ENCODE results near the gene CEP192.

CEP192 gene

GRCh38 chr18:13051159-13051558, 60.0 kb downstream of the CEP192 start:
- no peak overlapping the region for H3K4me2 ChIP-seq (ENCODE audit: low read length)
- peaks cover 11% of the 10 kb centered on the region for H3K79me2 ChIP-seq (ENCODE audit: low read length)
- no peak overlapping the region for H2AFZ ChIP-seq (ENCODE audit: low read depth, low read length)
- no peak overlapping the region for H3K4me3 ChIP-seq (ENCODE audit: low read length)
- no peaks in the 10 kb centered on the region for H3K27me3 ChIP-seq (ENCODE audit: low read depth, low read length)
- TF ChIP-seq EZH2phosphoT487 (IDR thresholded peaks at IDR 0.05; ENCODE audit: low read depth) (no peak), CTCF (IDR thresholded peaks at IDR 0.05; ENCODE audit: low read depth, low read length) (no peak)
- H3K9me3 ChIP-seq (ENCODE audit: insufficient read depth, low read length) = no peaks in the 10 kb centered on the region
- H3K9ac ChIP-seq (ENCODE audit: low read length) = no peak overlapping the region
- H3K36me3 ChIP-seq (replicated peaks; ENCODE audit: low read depth, low read length) = peaks cover 77% of the 10 kb centered on the region
- 0 out of 2 replicates have a peak, but pooled peaks cover 4% of the 10 kb centered on the region for H4K20me1 ChIP-seq (ENCODE audit: insufficient read depth, low read length)
- H3K4me1 ChIP-seq (ENCODE audit: low read length) = peaks cover 13% of the 10 kb centered on the region
- H3K27ac ChIP-seq (ENCODE audit: low read length) = no peak overlapping the region

GRCh38 chr18:13051950-13052349, 60.8 kb downstream of the CEP192 start:
- 0 out of 2 replicates have a peak, but pooled peaks cover 4% of the 10 kb centered on the region for H4K20me1 ChIP-seq (ENCODE audit: insufficient read depth, low read length)
- peaks cover 13% of the 10 kb centered on the region for H3K4me1 ChIP-seq (ENCODE audit: low read length)
- no peaks in the 10 kb centered on the region for H3K27me3 ChIP-seq (ENCODE audit: low read depth, low read length)
- H3K4me2 ChIP-seq (ENCODE audit: low read length) = peak overlapping the region; percentile 56
- no peak overlapping the region for H2AFZ ChIP-seq (ENCODE audit: low read depth, low read length)
- peak overlapping the region; percentile 63 for H3K27ac ChIP-seq (ENCODE audit: low read length)
- H3K4me3 ChIP-seq (ENCODE audit: low read length) = no peak overlapping the region; the same call in 1 of the 2 replicates
- peaks cover 80% of the 10 kb centered on the region for H3K36me3 ChIP-seq (replicated peaks; ENCODE audit: low read depth, low read length)
- no peaks in the 10 kb centered on the region for H3K9me3 ChIP-seq (ENCODE audit: insufficient read depth, low read length)
- TF ChIP-seq CTCF (IDR thresholded peaks at IDR 0.05; ENCODE audit: low read depth, low read length) (no peak), EZH2phosphoT487 (IDR thresholded peaks at IDR 0.05; ENCODE audit: low read depth) (no peak)
- H3K79me2 ChIP-seq (ENCODE audit: low read length) = peaks cover 11% of the 10 kb centered on the region
- H3K9ac ChIP-seq (ENCODE audit: low read length) = peak overlapping the region; percentile 9; the same call in 1 of the 2 replicates

GRCh38 chr18:13054336-13054735, 63.2 kb downstream of the CEP192 start:
- Histone ChIP-seq H3K27ac (ENCODE audit: low read length) (no peak overlapping the region), H3K4me1 (ENCODE audit: low read length) (peaks cover 13% of the 10 kb centered on the region), H3K4me2 (ENCODE audit: low read length) (no peak overlapping the region), H3K79me2 (ENCODE audit: low read length) (peaks cover 10% of the 10 kb centered on the region; the same call in 1 of the 2 replicates), H4K20me1 (ENCODE audit: insufficient read depth, low read length) (no peaks in the 10 kb centered on the region), H3K27me3 (ENCODE audit: low read depth, low read length) (no peaks in the 10 kb centered on the region), H3K4me3 (ENCODE audit: low read length) (no peak overlapping the region), H2AFZ (ENCODE audit: low read depth, low read length) (no peak overlapping the region), H3K36me3 (replicated peaks; ENCODE audit: low read depth, low read length) (peaks cover 64% of the 10 kb centered on the region), H3K9me3 (ENCODE audit: insufficient read depth, low read length) (no peaks in the 10 kb centered on the region), H3K9ac (ENCODE audit: low read length) (no peak overlapping the region)
- TF ChIP-seq EZH2phosphoT487 (IDR thresholded peaks at IDR 0.05; ENCODE audit: low read depth) (no peak), CTCF (IDR thresholded peaks at IDR 0.05; ENCODE audit: low read depth, low read length) (no peak)

GRCh38 chr18:13061630-13062189, 70.5 kb downstream of the CEP192 start:
- Histone ChIP-seq H4K20me1 (ENCODE audit: insufficient read depth, low read length) (peaks cover 4% of the 10 kb centered on the region), H3K4me1 (ENCODE audit: low read length) (no peaks in the 10 kb centered on the region), H3K79me2 (ENCODE audit: low read length) (peaks cover 42% of the 10 kb centered on the region), H3K4me3 (ENCODE audit: low read length) (no peak overlapping the region), H2AFZ (ENCODE audit: low read depth, low read length) (no peak overlapping the region), H3K27ac (ENCODE audit: low read length) (no peak overlapping the region), H3K9me3 (ENCODE audit: insufficient read depth, low read length) (no peaks in the 10 kb centered on the region), H3K9ac (ENCODE audit: low read length) (no peak overlapping the region), H3K36me3 (replicated peaks; ENCODE audit: low read depth, low read length) (peaks cover 43% of the 10 kb centered on the region), H3K4me2 (ENCODE audit: low read length) (no peak overlapping the region), H3K27me3 (ENCODE audit: low read depth, low read length) (no peaks in the 10 kb centered on the region)
- no peak for TF ChIP-seq EZH2phosphoT487 (IDR thresholded peaks at IDR 0.05; ENCODE audit: low read depth)
- no peak for TF ChIP-seq CTCF (IDR thresholded peaks at IDR 0.05; ENCODE audit: low read depth, low read length)
